GM18861 (cell line): ENCODE data around the gene NTHL1.

Experiments used
- ATAC-seq: cut with Tn5 transposase; IDR thresholded peaks from one replicate; pipeline ENCODE4 v1.9.1; 2021; ENCODE audit not compliant: unreplicated experiment

Gene NTHL1

GRCh38 chr16:1998360-1998835 lies 49.2 kb downstream of the NTHL1 start:
- ATAC-seq: no peak

DNA sequence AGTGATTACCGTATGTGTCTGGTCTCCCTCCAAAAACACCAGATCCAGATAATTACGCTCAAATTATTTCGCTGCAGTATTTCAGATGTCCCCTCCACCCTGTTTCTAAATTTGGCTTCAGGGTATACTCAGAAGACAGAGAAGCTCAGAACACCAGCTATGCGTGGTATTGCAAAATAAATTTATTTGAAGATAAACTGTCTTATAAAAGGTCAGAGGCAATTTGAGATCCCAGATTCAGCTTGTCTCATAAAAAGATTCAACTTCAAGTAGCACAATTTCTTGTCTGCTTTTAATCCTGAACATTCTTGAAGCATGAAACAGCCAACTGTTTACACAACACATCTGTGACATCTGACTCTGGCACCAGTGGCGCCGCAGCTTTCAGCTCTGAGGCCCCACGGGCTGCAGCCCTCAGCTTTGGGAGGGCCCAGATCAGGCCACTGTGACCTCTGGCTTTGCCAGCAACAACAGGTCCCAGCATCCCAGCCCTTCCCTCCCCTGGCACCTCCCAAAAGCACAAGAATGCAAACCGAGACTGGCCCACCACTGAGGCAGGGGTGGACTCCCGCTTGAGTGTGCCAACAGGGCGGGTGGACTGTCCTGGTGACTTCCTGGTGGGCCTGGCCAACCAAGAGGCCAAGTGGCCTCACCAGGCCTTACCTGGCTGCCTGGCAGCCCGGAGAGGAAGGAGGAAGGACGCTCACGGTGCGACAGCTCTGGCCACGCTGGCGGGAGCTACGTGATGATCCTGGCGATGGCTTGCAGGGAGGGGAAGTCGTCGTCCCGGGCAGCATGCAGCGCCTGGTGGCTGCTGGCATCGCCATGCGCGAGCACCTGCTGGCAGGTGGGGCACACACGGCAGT lies 49.9 kb downstream of the NTHL1 start:
- no peak for ATAC-seq

- no peak for ATAC-seq
Measured at GRCh38 chr16:1993731-1994131, 53.9 kb downstream of the NTHL1 start.

DNA sequence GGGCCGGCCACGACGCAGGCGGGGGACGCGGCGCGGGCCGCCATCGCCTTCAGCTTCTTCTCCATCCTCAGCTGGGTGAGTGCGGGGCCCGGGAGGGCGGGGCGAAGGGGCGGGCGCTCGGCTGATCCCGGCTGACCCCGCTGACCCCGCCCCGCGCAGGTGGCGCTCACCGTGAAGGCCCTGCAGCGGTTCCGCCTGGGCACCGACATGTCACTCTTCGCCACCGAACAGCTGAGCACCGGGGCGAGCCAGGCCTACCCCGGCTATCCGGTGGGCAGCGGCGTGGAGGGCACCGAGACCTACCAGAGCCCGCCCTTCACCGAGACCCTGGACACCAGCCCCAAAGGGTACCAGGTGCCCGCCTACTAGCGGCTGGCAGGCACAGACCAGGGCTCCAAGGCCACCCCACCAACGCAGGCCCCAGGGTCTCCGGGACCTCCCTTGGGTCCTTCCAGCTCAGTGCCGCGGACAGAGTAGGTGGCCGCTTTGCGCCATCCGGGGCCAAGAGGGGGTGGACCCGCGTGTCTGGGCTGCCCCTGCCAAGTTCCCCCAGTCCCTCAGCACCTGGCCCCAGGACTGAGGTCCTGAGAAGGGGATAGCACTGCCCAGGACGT lies 54.8 kb downstream of the NTHL1 start:
- no peak for ATAC-seq

GRCh38 chr16:1991948-1992703 lies 55.5 kb downstream of the NTHL1 start:
- no peak for ATAC-seq

GRCh38 chr16:1991588-1991947 lies 56.1 kb downstream of the NTHL1 start:
- ATAC-seq: no peak

DNA sequence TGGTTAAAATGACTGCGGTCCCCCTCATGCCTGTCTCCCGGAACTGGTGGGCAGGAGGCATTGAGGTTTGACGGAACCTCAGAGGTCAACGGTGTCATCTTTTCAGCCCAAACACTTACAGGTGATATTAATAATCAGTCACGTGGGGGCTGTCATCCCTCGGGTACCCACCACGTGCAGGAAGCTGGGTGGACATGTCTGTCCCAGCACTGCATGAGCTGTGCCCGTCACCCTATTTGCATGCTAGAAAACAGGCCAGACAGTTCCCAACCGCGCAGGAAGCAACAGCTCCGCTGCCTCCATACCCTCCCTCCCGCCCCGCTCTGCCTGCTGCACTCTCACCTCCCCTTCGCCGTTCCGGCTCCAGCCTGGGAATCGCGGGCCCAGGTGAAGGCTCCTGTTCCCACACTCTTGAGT lies 56.5 kb downstream of the NTHL1 start:
- ATAC-seq: no peak

- ATAC-seq: no peak
Measured at GRCh38 chr16:1990351-1991134, 57.1 kb downstream of the NTHL1 start.

DNA sequence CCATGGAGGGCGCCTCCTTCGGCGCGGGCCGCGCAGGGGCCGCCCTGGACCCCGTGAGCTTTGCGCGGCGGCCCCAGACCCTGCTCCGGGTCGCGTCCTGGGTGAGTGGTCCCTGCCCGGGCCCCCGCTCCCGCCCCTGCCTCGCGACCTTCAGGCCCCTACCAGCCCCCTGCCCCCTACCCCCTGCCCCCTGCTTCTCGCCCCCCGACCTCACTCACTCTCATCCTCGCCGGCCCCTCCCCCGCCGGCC lies 57.6 kb downstream of the NTHL1 start:
- ATAC-seq: no peak
